Measurements from ENCODE around the gene TSPEAR. TPM values are rescaled to one million over a fixed set of nuclear protein-coding genes. Genes with fewer than 3 reads are reported as not detected.

Gene TSPEAR
- total RNA-seq, 3 donors from 2014 or later (not counting 1 experiment from before 2014, with no cell fraction given): not detected

DNA sequence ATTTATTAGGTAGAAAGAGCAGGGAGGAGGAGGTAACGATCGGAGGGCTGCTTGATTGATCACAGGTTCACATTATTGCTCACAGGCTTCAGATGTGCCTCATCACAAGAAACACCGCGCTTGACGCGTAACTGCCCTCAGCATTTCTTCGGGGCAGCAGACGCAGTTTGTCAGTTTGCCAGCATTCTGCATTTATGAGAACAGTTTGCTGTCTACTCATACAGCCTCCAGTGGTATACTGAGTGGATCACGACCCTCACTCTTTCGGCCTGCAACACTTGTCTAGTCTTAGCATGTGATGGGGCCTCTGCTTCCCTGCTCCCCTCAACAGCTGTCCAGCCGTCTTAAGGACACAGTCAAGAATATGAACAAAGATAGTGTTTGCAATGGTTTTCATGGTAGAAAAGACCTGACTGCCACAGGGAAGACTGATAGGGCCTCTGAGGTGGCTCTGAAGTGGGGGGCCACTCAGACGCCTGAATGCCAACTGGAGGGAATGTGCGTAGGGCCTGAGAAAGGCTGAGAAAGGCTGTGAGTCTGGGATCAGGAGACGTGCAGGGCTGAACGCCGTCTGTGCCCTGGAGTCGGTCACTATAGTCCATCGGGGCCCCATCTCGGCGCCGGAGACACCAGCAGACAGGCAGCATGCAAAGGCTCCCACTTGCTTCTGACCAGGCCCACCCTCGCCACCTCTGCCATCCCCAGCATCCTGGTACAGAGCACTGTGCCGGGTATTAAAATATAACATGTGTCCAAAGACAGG lies 45.2 kb upstream of the TSPEAR start:
- intact Hi-C loops (cut with micrococcal nuclease): no loop called here
- DNase-seq (no peak), ATAC-seq (no peak)
- Histone ChIP-seq H3K27me3 (ENCODE audit: control insufficient read depth, insufficient read depth, low read length) (no peaks in the 10 kb centered on the region), H3K36me3 (ENCODE audit: control insufficient read depth, insufficient read depth, low read length) (no peaks in the 10 kb centered on the region), H3K27ac (ENCODE audit: low read length) (no peak overlapping the region), H3K9me3 (ENCODE audit: control insufficient read depth, insufficient read depth, low read length) (no peaks in the 10 kb centered on the region), H3K4me3 (ENCODE audit: low read length) (no peak overlapping the region), H3K4me1 (ENCODE audit: control insufficient read depth, insufficient read depth, low read length) (no peaks in the 10 kb centered on the region)
- WGBS (ENCODE audit: insufficient coverage): 92% methylated on average over 23 of the region's 23 CpGs
- no peak overlapping the region for H3K27ac Mint-ChIP-seq
- no peaks in the 10 kb centered on the region for H3K9me3 Mint-ChIP-seq
- no peaks in the 10 kb centered on the region for H3K27me3 Mint-ChIP-seq (ENCODE audit: low read depth in 2 of 2)
- H3K4me3 Mint-ChIP-seq: no peak overlapping the region
- TF ChIP-seq, protein P1, sequence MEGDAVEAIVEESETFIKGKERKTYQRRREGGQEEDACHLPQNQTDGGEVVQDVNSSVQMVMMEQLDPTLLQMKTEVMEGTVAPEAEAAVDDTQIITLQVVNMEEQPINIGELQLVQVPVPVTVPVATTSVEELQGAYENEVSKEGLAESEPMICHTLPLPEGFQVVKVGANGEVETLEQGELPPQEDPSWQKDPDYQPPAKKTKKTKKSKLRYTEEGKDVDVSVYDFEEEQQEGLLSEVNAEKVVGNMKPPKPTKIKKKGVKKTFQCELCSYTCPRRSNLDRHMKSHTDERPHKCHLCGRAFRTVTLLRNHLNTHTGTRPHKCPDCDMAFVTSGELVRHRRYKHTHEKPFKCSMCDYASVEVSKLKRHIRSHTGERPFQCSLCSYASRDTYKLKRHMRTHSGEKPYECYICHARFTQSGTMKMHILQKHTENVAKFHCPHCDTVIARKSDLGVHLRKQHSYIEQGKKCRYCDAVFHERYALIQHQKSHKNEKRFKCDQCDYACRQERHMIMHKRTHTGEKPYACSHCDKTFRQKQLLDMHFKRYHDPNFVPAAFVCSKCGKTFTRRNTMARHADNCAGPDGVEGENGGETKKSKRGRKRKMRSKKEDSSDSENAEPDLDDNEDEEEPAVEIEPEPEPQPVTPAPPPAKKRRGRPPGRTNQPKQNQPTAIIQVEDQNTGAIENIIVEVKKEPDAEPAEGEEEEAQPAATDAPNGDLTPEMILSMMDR (IDR thresholded peaks at IDR 0.05): no peak
- H3K4me1 Mint-ChIP-seq: no peaks in the 10 kb centered on the region
- no peaks in the 10 kb centered on the region for H3K36me3 Mint-ChIP-seq

DNA sequence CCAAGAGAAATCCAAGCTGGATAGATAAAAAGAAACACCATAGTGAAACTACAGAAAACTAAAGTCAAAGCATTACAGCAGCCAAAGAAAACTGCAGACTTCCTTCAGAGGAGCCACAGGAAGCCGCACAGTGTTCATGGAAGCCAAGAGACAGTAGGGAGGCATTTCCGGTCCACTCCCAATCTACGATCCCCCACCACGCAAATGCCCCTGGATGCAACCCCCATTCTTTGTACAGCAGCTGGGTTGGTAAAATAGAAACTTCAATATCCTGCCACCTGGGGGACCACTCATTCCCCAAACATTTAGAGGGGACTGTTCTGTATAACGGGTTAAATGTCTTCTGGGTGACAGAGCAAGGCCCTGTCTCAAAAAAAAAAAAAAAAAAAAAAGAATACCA lies 43.9 kb upstream of the TSPEAR start:
- Mint-ChIP-seq H3K9me3 (no peaks in the 10 kb centered on the region), H3K4me3 (no peak overlapping the region), H3K27ac (no peak overlapping the region), H3K4me1 (no peaks in the 10 kb centered on the region), H3K27me3 (ENCODE audit: low read depth in 2 of 2) (peaks cover 4 to 8% of the 10 kb centered on the region in 2 donors), H3K36me3 (no peaks in the 10 kb centered on the region)
- intact Hi-C loops (cut with micrococcal nuclease): no loop called here
- H3K4me3 ChIP-seq (ENCODE audit: low read length): no peak overlapping the region
- TF ChIP-seq, protein P1 (IDR thresholded peaks at IDR 0.05): no peak
- no peaks in the 10 kb centered on the region for H3K4me1 ChIP-seq (ENCODE audit: control insufficient read depth, insufficient read depth, low read length)
- no peaks in the 10 kb centered on the region for H3K9me3 ChIP-seq (ENCODE audit: control insufficient read depth, insufficient read depth, low read length)
- ATAC-seq: no peak
- H3K36me3 ChIP-seq (ENCODE audit: control insufficient read depth, insufficient read depth, low read length): no peaks in the 10 kb centered on the region
- no peak overlapping the region for H3K27ac ChIP-seq (ENCODE audit: low read length)
- DNase-seq: peak in 1 of 2 donors; percentile 28
- WGBS (ENCODE audit: insufficient coverage): 89% methylated on average over 4 of the region's 5 CpGs
- peaks cover 1% of the 10 kb centered on the region for H3K27me3 ChIP-seq (ENCODE audit: control insufficient read depth, insufficient read depth, low read length)

DNA sequence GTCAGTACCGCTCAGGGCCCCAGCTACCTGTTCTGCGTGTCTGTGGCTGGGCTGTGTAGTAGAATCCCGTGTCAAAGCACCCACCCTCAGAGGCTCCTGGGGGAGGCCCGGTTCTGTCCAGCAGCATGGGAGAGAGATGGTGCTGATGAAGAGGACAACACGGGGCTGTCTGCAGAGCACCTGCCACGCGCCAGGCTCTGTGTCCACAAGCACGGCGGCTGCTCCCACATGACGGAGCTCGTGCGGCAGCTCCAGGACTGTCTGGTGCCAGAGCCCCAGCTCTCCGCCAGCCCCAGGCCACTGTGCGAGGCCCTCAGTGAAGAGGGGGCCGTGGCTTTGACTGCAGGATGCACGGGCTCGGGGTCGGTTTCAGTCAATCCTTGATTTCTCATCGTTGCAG lies 42.0 kb upstream of the TSPEAR start:
- no peaks in the 10 kb centered on the region for H3K36me3 Mint-ChIP-seq
- no peaks in the 10 kb centered on the region for H3K9me3 Mint-ChIP-seq
- TF ChIP-seq, protein P1 (IDR thresholded peaks at IDR 0.05): no peak
- ATAC-seq (no peak), DNase-seq (no peak)
- intact Hi-C loops (cut with micrococcal nuclease): no loop called here
- H3K4me3 Mint-ChIP-seq: no peak overlapping the region
- no peaks in the 10 kb centered on the region for H3K4me1 Mint-ChIP-seq
- peaks cover 3% of the 10 kb centered on the region for H3K27me3 ChIP-seq (ENCODE audit: control insufficient read depth, insufficient read depth, low read length)
- no peak overlapping the region for H3K27ac Mint-ChIP-seq
- no peaks in the 10 kb centered on the region for H3K36me3 ChIP-seq (ENCODE audit: control insufficient read depth, insufficient read depth, low read length)
- H3K9me3 ChIP-seq (ENCODE audit: control insufficient read depth, insufficient read depth, low read length): no peaks in the 10 kb centered on the region
- peaks cover 8% of the 10 kb centered on the region in 2 donors for H3K27me3 Mint-ChIP-seq (ENCODE audit: low read depth in 2 of 2)
- H3K27ac ChIP-seq (ENCODE audit: low read length): no peak overlapping the region
- no peaks in the 10 kb centered on the region for H3K4me1 ChIP-seq (ENCODE audit: control insufficient read depth, insufficient read depth, low read length)
- 91% methylated on average over 19 of the region's 19 CpGs for WGBS (ENCODE audit: insufficient coverage)
- no peak overlapping the region for H3K4me3 ChIP-seq (ENCODE audit: low read length)
